ENCODE results near the gene AIMP1.

- TF ChIP-seq CTCF (IDR thresholded peaks at IDR 0.05) (no peak), POLR2A (IDR thresholded peaks at IDR 0.05) (no peak)
These were observed 26.6 kb upstream of the AIMP1 start for GRCh38 chr4:106289737-106290136.
